PC-9 (cell line): ENCODE results near the gene SBF2.

Source experiments
- CTCF ChIP-seq: fragments of 200-600 bp; sonication (generic); conservative IDR thresholded peaks from 2 replicates; pipeline ENCODE4 v1.6.1; 2017; ENCODE audit warnings: mixed run types, antibody characterized with exemption, mild to moderate bottlenecking, moderate library complexity
- EZH2 ChIP-seq: fragments of 200-600 bp; sonication (generic); IDR thresholded peaks from 2 replicates; pipeline ENCODE4 v1.8.0; 2017; ENCODE audit warnings: antibody characterized with exemption, low read depth

- TF ChIP-seq CTCF, result no peak
- no peak for TF ChIP-seq EZH2
These were observed 494.1 kb downstream of the SBF2 start for GRCh38 chr11:9799886-9800285.
